Activated CD4-positive, alpha-beta T cell treated with anti-CD3 and anti-CD28 coated beads, Interleukin-2, amount 50 U/mL, for 24 hours (primary cell): ENCODE results near the gene SOX10.

Experiments used
- DNase-seq, 2 donors: peaks; one replicate each; pipeline ENCODE4 v3.0.0-alpha.2; 2020; ENCODE audit warnings: low read depth in 1 of 2, low spot score in 1 of 2

Gene SOX10

DNA sequence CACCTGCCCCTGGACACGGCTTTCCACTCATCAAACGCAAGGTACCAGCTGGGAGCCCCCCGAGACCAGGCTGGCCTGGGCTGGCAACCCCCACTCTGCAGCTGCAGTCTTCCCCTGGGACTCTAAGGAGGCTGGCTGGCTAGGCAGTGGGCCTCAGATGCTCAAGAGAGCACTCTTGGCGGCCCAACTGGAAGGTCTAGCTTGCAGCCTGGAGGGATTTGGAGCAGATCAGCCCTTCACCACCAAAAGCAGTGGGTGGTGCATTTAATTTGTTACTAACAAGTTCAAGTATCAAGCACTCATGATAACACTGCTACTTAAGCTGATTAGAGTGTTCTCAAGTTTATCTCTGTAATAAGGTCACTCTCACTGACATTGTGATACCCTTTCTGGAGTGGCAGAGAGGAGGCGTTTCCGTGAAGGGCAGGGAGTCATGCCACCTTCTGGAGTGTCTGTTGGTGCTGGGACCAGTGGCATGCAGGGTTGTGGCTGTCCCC lies 52.4 kb downstream of the SOX10 start:
- no peak for DNase-seq

DNA sequence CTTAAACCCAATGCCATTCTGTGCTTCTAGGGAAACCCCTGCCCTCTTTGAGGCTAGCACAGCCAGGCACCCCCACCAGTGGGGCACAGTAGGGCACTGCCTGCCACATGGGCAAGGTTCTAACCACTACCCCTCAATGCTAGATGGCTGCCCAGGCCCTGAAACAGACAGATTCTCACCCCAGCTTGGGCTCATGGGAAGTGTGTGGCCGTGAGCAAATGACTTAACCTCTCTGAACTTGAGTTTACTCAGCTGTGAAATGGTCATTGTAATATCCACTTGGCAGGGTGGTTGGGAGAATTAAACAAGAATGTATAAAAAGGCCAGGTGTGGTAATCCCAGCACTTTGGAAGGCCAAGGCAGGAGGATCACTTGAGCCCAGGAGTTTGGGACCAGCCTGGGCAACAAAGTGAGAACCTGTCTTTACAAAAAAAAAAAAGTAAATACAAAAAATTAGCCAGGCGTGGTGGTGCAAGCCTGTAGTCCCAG lies 53.4 kb downstream of the SOX10 start:
- DNase-seq = no peak

DNA sequence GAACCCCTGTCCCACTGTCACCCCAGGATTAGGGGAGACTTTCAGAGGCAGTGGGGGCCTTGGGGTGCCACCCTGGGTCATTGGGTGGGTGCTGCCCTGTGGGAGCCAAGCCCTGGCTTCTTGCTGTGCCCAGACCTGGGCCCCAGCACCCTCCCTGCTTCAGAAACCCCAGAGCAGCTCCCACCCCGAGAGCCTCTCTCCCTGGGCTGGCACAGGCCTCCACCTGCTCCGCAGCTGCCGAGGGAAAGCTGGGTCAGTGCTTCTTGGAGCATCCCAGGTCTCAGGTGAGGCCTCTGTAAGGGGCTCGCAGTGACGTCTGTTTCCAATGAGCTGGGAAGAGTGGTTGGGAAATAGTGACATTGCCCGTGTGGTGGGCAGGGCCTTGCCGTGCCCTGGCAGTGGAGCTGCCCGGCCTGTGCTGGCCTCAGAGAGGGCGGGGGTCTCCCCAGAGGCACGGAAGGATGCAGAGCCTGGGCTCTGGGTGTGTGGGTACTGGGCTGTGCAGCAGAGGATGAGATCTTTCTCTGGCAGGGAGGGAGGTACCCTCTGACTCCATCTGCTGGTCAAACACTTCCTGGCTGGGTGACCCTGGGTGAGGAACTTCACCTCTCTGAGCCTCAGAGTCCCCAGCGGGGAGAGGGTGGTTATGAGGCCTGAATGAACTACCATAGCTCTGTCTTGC lies 53.9 kb downstream of the SOX10 start:
- DNase-seq = no peak

DNA sequence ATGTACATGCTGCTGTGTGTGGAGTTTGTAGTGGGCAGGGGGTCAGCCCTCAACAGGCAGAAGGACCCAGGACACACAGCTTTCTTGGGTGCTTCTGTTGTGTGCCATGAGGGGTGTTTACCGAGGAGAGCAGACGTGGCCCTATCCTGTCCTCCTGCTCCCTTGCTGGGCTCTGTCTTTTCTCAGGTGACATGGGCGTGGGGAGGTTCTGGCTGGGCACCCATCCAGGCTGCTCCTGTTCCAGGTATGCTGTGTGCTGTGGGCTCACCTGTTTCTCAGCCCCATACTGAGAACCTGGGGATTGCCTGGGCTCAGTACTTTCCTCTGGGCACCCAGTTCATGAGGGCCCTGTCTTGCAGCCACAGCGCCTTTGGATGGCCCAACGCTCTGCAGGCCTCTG lies 55.0 kb downstream of the SOX10 start:
- DNase-seq = no peak

DNA sequence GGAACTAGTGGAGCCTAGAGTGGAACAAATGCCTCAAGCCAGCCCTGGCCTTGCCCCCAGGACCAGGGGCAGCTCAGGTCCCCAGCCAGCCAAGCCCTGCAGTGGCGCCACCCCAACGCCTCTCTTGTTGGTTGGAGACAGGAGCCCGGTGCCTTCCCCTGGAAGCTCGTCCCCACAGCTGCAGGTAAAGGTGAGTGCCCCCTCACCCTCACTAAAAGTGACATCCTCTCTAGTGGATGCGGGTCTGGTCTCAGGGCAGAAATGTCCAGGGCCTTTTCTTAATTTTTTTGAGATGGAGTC lies 56.8 kb downstream of the SOX10 start:
- no peak for DNase-seq

DNA sequence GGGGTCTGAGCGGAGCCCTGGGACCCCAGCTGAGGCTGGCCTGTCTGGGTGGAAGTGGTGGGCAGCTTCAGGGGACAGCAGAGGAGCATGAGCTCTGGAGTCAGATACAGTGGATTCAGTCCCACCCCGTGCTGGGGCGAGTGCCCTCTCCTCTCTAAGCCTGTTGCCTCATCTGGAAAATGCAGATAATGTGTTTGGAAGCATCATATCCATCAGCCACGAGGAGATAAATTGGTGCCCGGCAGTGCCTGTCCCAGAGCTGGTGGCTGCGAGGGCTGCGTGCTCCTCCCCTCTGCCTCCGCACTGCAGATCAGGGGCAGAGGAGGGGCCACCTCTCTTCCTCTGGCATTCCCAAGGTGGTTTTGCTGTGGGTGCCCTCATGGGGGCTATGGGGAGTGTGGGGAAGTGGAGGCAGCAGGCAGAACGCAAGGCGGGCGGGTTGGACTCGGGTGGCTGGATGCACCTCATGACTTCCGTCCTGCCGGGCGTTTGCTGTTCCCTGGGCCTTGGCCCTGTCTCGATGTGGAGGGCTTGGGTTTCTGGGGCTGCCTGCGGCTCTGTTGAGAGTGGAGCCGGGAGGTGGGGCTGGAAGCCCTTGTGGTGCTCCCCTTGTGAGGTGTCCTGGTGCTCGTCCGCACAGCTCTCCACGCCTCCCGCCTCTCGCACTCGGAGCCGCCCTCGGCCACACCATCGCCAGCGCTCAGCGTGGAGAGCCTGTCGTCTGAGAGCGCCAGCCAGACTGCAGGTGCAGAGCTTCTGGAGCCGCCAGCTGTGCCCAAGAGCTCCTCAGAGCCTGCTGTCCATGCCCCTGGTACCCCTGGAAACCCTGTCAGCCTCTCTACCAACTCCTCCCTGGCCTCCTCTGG lies 57.4 kb downstream of the SOX10 start:
- DNase-seq = no peak

DNA sequence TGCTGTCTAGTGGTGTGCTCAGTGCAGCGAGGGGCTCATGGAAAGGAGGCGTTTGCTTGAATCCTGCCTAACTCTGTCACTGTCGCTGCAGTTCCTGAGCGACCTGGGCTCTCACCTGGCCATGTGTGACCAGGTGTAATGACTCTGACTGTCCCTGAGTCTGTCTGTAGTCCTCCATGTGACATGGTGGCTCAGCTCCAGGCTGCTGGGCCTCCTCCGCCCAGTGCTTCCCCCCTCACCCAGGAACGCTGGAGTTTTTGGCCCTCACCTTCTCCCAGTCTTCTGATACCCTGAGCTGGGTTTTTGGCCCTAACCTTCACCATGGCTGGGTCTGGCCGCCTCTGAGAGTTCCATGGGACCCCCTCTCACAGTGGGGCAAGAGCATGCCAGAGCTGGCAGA lies 58.0 kb downstream of the SOX10 start:
- no peak for DNase-seq

DNA sequence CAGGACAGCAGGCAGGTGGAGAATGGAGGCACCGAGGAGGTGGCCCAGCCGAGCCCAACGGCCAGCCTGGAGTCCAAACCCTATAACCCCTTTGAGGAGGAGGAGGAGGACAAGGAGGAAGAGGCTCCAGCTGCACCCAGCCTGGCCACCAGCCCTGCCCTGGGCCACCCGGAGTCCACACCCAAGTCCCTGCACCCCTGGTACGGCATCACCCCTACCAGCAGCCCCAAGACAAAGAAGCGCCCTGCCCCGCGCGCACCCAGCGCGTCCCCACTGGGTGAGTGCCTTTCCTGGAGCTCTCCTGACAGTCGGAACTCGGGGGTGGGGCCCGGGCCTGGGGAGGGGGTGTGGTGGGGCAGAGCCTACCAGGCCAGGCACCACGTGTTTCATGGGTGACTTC lies 58.6 kb downstream of the SOX10 start:
- no peak for DNase-seq

DNA sequence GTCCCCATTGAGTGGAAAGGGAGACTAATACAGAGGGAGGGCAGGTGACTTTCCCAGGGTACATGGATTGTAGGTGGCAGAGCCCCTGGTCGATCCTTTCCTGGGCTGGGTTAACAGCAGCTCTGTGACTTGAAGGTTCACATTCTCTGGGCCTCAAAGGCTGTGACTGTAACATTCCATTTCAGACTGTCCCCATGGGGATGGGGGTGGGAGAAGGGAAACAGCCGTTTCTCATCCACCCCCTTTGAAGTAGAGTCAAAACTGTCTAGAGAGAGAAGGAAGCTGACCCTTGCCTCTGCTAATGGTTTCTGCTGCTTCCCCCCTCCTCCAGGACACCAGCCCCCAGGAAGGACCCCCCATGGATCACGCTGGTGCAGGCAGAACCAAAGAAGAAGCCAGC lies 59.0 kb downstream of the SOX10 start:
- no peak for DNase-seq

DNA sequence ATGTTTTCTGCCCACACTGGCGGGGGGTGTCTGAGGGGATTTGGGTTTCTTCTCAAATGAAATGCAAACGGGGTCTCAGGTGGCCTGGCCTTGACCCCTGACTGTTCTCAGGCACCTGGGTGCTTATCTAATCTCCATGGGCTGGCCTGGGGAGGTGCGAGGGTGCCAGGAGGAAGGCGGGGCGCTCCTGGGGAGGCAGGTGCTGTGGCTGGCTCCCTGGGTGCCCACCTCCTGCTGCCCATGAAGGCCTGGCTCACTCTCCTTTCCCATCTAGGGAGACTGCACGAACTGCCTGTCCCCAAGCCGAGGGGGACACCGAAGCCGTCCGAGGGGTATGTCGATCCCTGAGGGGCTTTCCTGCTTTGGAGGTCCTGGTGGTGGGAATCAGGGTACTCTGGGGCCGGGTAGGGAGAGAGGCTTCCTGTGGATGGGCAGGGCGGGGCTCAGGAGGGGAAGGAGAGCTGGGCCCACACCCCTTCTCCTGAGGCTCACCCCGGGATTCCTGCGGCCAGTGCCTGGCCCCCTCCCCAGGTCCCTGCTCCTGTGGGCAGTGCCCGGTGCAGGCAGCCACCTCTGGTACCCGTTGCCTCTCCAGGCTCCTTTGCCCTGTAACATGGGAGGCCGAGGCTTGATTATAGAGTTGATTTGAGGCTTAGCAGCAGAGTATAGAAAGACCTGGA lies 59.8 kb downstream of the SOX10 start:
- DNase-seq = no peak

DNA sequence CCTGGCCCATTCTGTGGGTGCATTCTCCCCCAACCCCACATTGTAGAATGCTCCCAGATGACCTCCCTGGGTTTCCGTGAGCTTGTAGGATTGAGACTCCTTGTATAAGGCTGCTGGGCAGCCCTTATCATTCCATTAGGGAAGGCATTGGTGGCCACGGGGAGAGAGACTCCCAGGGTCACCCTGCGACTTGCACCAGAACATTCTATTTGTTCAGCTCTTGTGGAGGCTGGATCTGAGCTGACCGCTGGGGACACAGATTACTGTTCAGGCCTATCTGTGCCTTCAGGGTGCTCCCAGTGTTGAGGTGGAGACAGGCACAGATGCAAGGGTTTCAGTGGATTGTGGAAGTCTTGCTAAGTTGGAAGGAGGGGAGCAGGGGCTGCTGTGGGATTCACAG lies 60.4 kb downstream of the SOX10 start:
- no peak for DNase-seq
